ENCODE data around the gene BACH2. TPM values are rescaled to one million over a fixed set of nuclear protein-coding genes. Genes with fewer than 3 reads are reported as not detected.
A peak's percentile ranks its signal among the peaks of the same experiment; 100 is the strongest.

Gene BACH2
- total RNA-seq, 6 donors from 2014 or later = 3.1 to 6.8 (median 5.3) TPM

GRCh38 chr6:89984926-89985750, 311.5 kb downstream of the BACH2 start:
- TF ChIP-seq POLR2A (IDR thresholded peaks at IDR 0.05) = no peak
- TF ChIP-seq EP300 (IDR thresholded peaks at IDR 0.05) = no peak
- TF ChIP-seq POLR2AphosphoS5 (IDR thresholded peaks at IDR 0.05) = peak in 1 of 2 donors; percentile 15
- TF ChIP-seq CTCF (IDR thresholded peaks at IDR 0.05) = no peak
- WGBS, 2 donors = 63 to 67% methylated on average over 8 to 12 of the region's 12 CpGs
- H3K27me3 ChIP-seq = no peaks in the 10 kb centered on the region
- ATAC-seq (ENCODE audit: low FRiP score in 2 of 2) (peak; percentile 49 to 77), DNase-seq (peak; percentile 34 to 42)
- no peaks in the 10 kb centered on the region for H3K9me3 ChIP-seq
- peaks cover 0 to 5% (median 0%) of the 10 kb centered on the region in 4 donors for H3K4me1 ChIP-seq
- H3K27ac ChIP-seq = peak overlapping the region in 2 of 4 donors; percentile 13 to 26
- no peaks in the 10 kb centered on the region for H3K36me3 ChIP-seq
- H3K4me3 ChIP-seq = no peak overlapping the region

GRCh38 chr6:89980353-89980752, 316.3 kb downstream of the BACH2 start:
- no peak for TF ChIP-seq POLR2AphosphoS5 (IDR thresholded peaks at IDR 0.05)
- TF ChIP-seq CTCF (IDR thresholded peaks at IDR 0.05) = no peak
- no peak for TF ChIP-seq POLR2A (IDR thresholded peaks at IDR 0.05)
- TF ChIP-seq EP300 (IDR thresholded peaks at IDR 0.05) = no peak
- H3K4me1 ChIP-seq = peaks cover 0 to 4% (median 0%) of the 10 kb centered on the region in 4 donors
- ATAC-seq (ENCODE audit: low FRiP score in 2 of 2) = no peak

GRCh38 chr6:89979481-89980119, 317.0 kb downstream of the BACH2 start:
- Histone ChIP-seq H3K9me3 (no peaks in the 10 kb centered on the region), H3K27me3 (no peaks in the 10 kb centered on the region), H3K4me1 (no peaks in the 10 kb centered on the region), H3K36me3 (no peaks in the 10 kb centered on the region), H3K4me3 (no peak overlapping the region), H3K27ac (no peak overlapping the region)
- ATAC-seq (ENCODE audit: low FRiP score in 2 of 2) (no peak), DNase-seq (no peak)
- WGBS, 2 donors = 87 to 96% methylated on average over 6 of the region's 6 CpGs
- TF ChIP-seq POLR2A (IDR thresholded peaks at IDR 0.05) = no peak

More at GRCh38 chr6:89980353-89980752, 316.3 kb downstream of the BACH2 start:
- H3K36me3 ChIP-seq = no peaks in the 10 kb centered on the region
- H3K9me3 ChIP-seq = no peaks in the 10 kb centered on the region
- no peak for DNase-seq
- H3K27me3 ChIP-seq = no peaks in the 10 kb centered on the region
- no peak overlapping the region for H3K27ac ChIP-seq
- no peak overlapping the region for H3K4me3 ChIP-seq

GRCh38 chr6:89978749-89979145, 317.9 kb downstream of the BACH2 start:
- WGBS, 2 donors = 85 to 91% methylated on average over 5 of the region's 5 CpGs
- TF ChIP-seq POLR2A (IDR thresholded peaks at IDR 0.05) (no peak), CTCF (IDR thresholded peaks at IDR 0.05) (no peak), EP300 (IDR thresholded peaks at IDR 0.05) (no peak), POLR2AphosphoS5 (IDR thresholded peaks at IDR 0.05) (no peak)

GRCh38 chr6:89977808-89978748, 318.6 kb downstream of the BACH2 start:
- no peak overlapping the region for H3K27ac ChIP-seq
- DNase-seq = no peak

More at GRCh38 chr6:89978749-89979145, 317.9 kb downstream of the BACH2 start:
- Histone ChIP-seq H3K27me3 (no peaks in the 10 kb centered on the region), H3K9me3 (no peaks in the 10 kb centered on the region), H3K4me3 (no peak overlapping the region), H3K4me1 (no peaks in the 10 kb centered on the region), H3K36me3 (no peaks in the 10 kb centered on the region), H3K27ac (no peak overlapping the region)
- ATAC-seq (ENCODE audit: low FRiP score in 2 of 2) (no peak), DNase-seq (no peak)

More at GRCh38 chr6:89977808-89978748, 318.6 kb downstream of the BACH2 start:
- TF ChIP-seq POLR2AphosphoS5 (IDR thresholded peaks at IDR 0.05) (no peak), EP300 (IDR thresholded peaks at IDR 0.05) (no peak), CTCF (IDR thresholded peaks at IDR 0.05) (no peak), POLR2A (IDR thresholded peaks at IDR 0.05) (no peak)
- peak in 1 of 2 donors; percentile 66 for ATAC-seq (ENCODE audit: low FRiP score in 2 of 2)
- Histone ChIP-seq H3K36me3 (no peaks in the 10 kb centered on the region), H3K27me3 (no peaks in the 10 kb centered on the region), H3K4me3 (no peak overlapping the region), H3K4me1 (no peaks in the 10 kb centered on the region), H3K9me3 (no peaks in the 10 kb centered on the region)
- 74 to 75% methylated on average over 8 of the region's 8 CpGs for WGBS, 2 donors

All from upper lobe of left lung (tissue), 6 donors.